ENCODE data around the gene GOLGA6A. TPM values are rescaled to one million over a fixed set of nuclear protein-coding genes. Genes with fewer than 3 reads are reported as not detected.
"Not testable (repeated sequence)": the region's sequence is repeated elsewhere in the genome, so short reads cannot be mapped to it uniquely, and the experiment has no call there.

GOLGA6A gene, protein sequence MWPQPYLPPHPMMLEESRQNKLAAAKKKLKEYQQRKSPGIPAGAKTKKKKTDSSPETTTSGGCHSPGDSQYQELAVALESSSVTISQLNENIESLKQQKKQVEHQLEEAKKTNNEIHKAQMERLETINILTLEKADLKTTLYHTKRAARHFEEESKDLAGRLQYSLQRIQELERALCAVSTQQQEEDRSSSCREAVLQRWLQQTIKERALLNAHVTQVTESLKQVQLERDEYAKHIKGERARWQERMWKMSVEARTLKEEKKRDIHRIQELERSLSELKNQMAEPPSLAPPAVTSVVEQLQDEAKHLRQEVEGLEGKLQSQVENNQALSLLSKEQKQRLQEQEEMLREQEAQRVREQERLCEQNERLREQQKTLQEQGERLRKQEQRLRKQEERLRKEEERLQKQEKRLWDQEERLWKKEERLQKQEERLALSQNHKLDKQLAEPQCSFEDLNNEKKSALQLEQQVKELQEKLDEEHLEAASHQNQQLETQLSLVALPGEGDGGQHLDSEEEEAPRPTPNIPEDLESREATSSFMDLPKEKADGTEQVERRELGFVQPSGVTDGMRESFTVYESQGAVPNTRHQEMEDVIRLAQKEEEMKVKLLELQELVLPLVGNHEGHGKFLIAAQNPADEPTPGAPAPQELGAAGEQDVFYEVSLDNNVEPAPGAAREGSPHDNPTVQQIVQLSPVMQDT
- under 0.01 TPM in 1 of 2 replicates, not detected in the other for total RNA-seq

- not testable (repeated sequence) for H3K36me3 ChIP-seq (ENCODE audit: insufficient read depth, low read length); H3K4me2 ChIP-seq (ENCODE audit: insufficient read depth, low read length); H4K20me1 ChIP-seq (ENCODE audit: insufficient read depth, low read length)
Measured at GRCh38 chr15:74082450-74082849, at the start of gene GOLGA6A. TSS of gene GOLGA6A (minus strand) at chr15:74082550. CDS start at chr15:74082509, 41 bp downstream.

GRCh38 chr15:74131628-74132413 is 49.5 kb upstream of the GOLGA6A start:
- H3K36me3 ChIP-seq (ENCODE audit: insufficient read depth, low read length): no peaks in the 10 kb centered on the region
- no peak overlapping the region for H3K4me3 ChIP-seq (ENCODE audit: insufficient read depth, low read length)
- H3K9me3 ChIP-seq (ENCODE audit: low read depth, low read length): peaks cover 2% of the 10 kb centered on the region
- no peak overlapping the region for H3K4me2 ChIP-seq (ENCODE audit: insufficient read depth, low read length)
- no peaks in the 10 kb centered on the region for H3K79me2 ChIP-seq (ENCODE audit: insufficient read depth, low read length)
- peaks cover 3% of the 10 kb centered on the region for H4K20me1 ChIP-seq (ENCODE audit: insufficient read depth, low read length)
- no peak for DNase-seq (ENCODE audit: insufficient read length, low spot score, missing footprints)
- H2AFZ ChIP-seq (ENCODE audit: low read length): no peak overlapping the region
- TF ChIP-seq, protein P1, sequence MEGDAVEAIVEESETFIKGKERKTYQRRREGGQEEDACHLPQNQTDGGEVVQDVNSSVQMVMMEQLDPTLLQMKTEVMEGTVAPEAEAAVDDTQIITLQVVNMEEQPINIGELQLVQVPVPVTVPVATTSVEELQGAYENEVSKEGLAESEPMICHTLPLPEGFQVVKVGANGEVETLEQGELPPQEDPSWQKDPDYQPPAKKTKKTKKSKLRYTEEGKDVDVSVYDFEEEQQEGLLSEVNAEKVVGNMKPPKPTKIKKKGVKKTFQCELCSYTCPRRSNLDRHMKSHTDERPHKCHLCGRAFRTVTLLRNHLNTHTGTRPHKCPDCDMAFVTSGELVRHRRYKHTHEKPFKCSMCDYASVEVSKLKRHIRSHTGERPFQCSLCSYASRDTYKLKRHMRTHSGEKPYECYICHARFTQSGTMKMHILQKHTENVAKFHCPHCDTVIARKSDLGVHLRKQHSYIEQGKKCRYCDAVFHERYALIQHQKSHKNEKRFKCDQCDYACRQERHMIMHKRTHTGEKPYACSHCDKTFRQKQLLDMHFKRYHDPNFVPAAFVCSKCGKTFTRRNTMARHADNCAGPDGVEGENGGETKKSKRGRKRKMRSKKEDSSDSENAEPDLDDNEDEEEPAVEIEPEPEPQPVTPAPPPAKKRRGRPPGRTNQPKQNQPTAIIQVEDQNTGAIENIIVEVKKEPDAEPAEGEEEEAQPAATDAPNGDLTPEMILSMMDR (IDR thresholded peaks at IDR 0.05; ENCODE audit: extremely low read depth, low read depth, low read length): no peak
- H3K27me3 ChIP-seq (ENCODE audit: insufficient read depth, low read length): peaks cover 86% of the 10 kb centered on the region
- H3K27ac ChIP-seq (ENCODE audit: low read depth, low read length): no peak overlapping the region
- peaks cover 11% of the 10 kb centered on the region for H3K4me1 ChIP-seq (ENCODE audit: insufficient read depth, low read length)

More at GRCh38 chr15:74082450-74082849, at the start of gene GOLGA6A:
- H3K4me3 ChIP-seq (ENCODE audit: insufficient read depth, low read length); H3K4me1 ChIP-seq (ENCODE audit: insufficient read depth, low read length); H2AFZ ChIP-seq (ENCODE audit: low read length); DNase-seq (ENCODE audit: insufficient read length, low spot score, missing footprints); H3K27ac ChIP-seq (ENCODE audit: low read depth, low read length); H3K27me3 ChIP-seq (ENCODE audit: insufficient read depth, low read length); H3K9me3 ChIP-seq (ENCODE audit: low read depth, low read length); H3K79me2 ChIP-seq (ENCODE audit: insufficient read depth, low read length): not testable (repeated sequence)

DNA sequence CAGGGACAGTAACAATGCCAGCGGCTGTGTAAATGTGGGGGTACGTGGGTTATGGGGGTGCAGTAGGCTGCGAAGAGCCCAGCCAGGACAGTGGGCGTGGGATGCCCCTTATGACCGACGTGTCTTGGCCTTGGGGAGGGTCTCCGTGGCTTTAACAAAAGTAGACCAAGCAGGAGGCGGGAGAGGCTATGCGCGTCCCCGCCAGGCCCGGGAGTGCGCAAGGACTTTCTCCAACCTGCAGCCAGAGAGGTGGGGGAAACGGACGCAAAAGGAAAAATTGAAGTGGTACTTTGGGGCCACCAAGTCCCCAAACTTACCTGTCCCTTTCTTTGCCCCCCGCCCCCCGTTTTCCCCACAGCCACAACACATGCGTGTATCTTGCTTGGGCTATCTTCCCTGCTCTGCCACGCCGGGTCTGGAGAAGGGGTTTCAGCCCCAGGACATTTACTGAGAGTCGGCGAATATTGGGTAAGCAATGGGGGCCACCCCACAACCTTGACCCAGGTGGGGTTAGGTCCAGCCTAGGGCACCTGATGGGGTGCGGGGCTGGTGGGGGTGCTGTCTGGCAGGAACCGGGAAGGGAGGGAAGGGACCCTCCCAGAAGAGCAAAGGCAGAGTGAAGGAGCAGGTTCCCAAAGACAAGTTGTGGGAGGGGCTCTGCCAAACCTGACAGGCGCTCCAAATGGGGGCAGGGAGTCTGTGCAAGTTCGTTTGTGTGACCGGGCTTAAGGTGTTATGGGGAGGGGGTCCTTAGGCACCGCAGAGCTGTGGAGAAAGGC is 48.7 kb upstream of the GOLGA6A start:
- Histone ChIP-seq H3K79me2 (ENCODE audit: insufficient read depth, low read length) (no peaks in the 10 kb centered on the region), H3K27me3 (ENCODE audit: insufficient read depth, low read length) (peaks cover 86% of the 10 kb centered on the region), H3K27ac (ENCODE audit: low read depth, low read length) (no peak overlapping the region), H3K36me3 (ENCODE audit: insufficient read depth, low read length) (no peaks in the 10 kb centered on the region), H3K4me1 (ENCODE audit: insufficient read depth, low read length) (peaks cover 9% of the 10 kb centered on the region), H2AFZ (ENCODE audit: low read length) (no peak overlapping the region), H3K9me3 (ENCODE audit: low read depth, low read length) (peaks cover 2% of the 10 kb centered on the region), H3K4me3 (ENCODE audit: insufficient read depth, low read length) (no peak overlapping the region), H4K20me1 (ENCODE audit: insufficient read depth, low read length) (peaks cover 3% of the 10 kb centered on the region), H3K4me2 (ENCODE audit: insufficient read depth, low read length) (no peak overlapping the region)
- DNase-seq (ENCODE audit: insufficient read length, low spot score, missing footprints): no peak
- TF ChIP-seq, protein P1 (IDR thresholded peaks at IDR 0.05; ENCODE audit: extremely low read depth, low read depth, low read length): no peak
